ENCODE measurements around the gene CCDC54. TPM values are rescaled to one million over a fixed set of nuclear protein-coding genes. Genes with fewer than 3 reads are reported as not detected.

CCDC54 gene
- total RNA-seq, 1 donor from 2014 or later = not detected

GRCh38 chr3:107344722-107345121 is 32.5 kb upstream of the CCDC54 start:
- no peak overlapping the region for H3K27ac ChIP-seq
- H3K4me1 ChIP-seq = peaks cover 24% of the 10 kb centered on the region
- H3K36me3 ChIP-seq = no peaks in the 10 kb centered on the region
- H3K27me3 ChIP-seq = no peaks in the 10 kb centered on the region
- H3K9me3 ChIP-seq (ENCODE audit: low read depth) = no peaks in the 10 kb centered on the region
- H3K4me1 Mint-ChIP-seq = peaks cover 11% of the 10 kb centered on the region
- peak overlapping the region; percentile 22 for H2AFZ ChIP-seq (replicated peaks)
- H3K27ac Mint-ChIP-seq = no peak overlapping the region
- no peak overlapping the region for H3K9ac ChIP-seq
- no peak overlapping the region for H3K4me2 ChIP-seq
- H3K4me3 ChIP-seq = no peak overlapping the region
- no peaks in the 10 kb centered on the region for H3K36me3 Mint-ChIP-seq
- no peaks in the 10 kb centered on the region for H3K79me2 ChIP-seq (ENCODE audit: low read depth)
- H3F3A ChIP-seq (ENCODE audit: low read depth) = peaks cover 10% of the 10 kb centered on the region
- H3K9me3 Mint-ChIP-seq = no peaks in the 10 kb centered on the region
- TF ChIP-seq EZH2phosphoT487 (IDR thresholded peaks at IDR 0.05) (no peak), CTCF (IDR thresholded peaks at IDR 0.05) (no peak), EZH2 (IDR thresholded peaks at IDR 0.05) (no peak)
- H3K4me3 Mint-ChIP-seq = no peak overlapping the region
- no peak for DNase-seq (ENCODE audit: low spot score)
- H4K20me1 ChIP-seq (ENCODE audit: low read depth) = no peaks in the 10 kb centered on the region
- no peaks in the 10 kb centered on the region for H3K27me3 Mint-ChIP-seq (ENCODE audit: insufficient read depth, low read depth)

- Histone ChIP-seq H3K9me3 (ENCODE audit: low read depth) (no peaks in the 10 kb centered on the region), H3K4me2 (no peak overlapping the region), H3K27ac (no peak overlapping the region), H3K9ac (no peak overlapping the region), H3K4me1 (peaks cover 24% of the 10 kb centered on the region), H3K27me3 (no peaks in the 10 kb centered on the region), H3K36me3 (no peaks in the 10 kb centered on the region), H4K20me1 (ENCODE audit: low read depth) (no peaks in the 10 kb centered on the region), H3K4me3 (no peak overlapping the region), H3F3A (ENCODE audit: low read depth) (peaks cover 10% of the 10 kb centered on the region), H2AFZ (replicated peaks) (no peak overlapping the region), H3K79me2 (ENCODE audit: low read depth) (no peaks in the 10 kb centered on the region)
- H3K36me3 Mint-ChIP-seq = no peaks in the 10 kb centered on the region
- H3K27ac Mint-ChIP-seq = no peak overlapping the region
- TF ChIP-seq EZH2 (IDR thresholded peaks at IDR 0.05) = no peak
- TF ChIP-seq EZH2phosphoT487 (IDR thresholded peaks at IDR 0.05) = no peak
- no peak for TF ChIP-seq CTCF (IDR thresholded peaks at IDR 0.05)
- H3K27me3 Mint-ChIP-seq (ENCODE audit: insufficient read depth, low read depth) = no peaks in the 10 kb centered on the region
- H3K4me1 Mint-ChIP-seq = peaks cover 11% of the 10 kb centered on the region
- no peaks in the 10 kb centered on the region for H3K9me3 Mint-ChIP-seq
- peak; percentile 12 for DNase-seq (ENCODE audit: low spot score)
- no peak overlapping the region for H3K4me3 Mint-ChIP-seq
These were observed 31.3 kb upstream of the CCDC54 start for GRCh38 chr3:107345822-107346405.

- no peak overlapping the region for H3K27ac Mint-ChIP-seq
- Histone ChIP-seq H3K79me2 (ENCODE audit: low read depth) (no peaks in the 10 kb centered on the region), H3K27me3 (no peaks in the 10 kb centered on the region), H3K4me2 (no peak overlapping the region), H3K4me1 (peaks cover 19% of the 10 kb centered on the region), H3K9ac (no peak overlapping the region), H4K20me1 (ENCODE audit: low read depth) (no peaks in the 10 kb centered on the region), H2AFZ (replicated peaks) (peak overlapping the region; percentile 46), H3F3A (ENCODE audit: low read depth) (peaks cover 10% of the 10 kb centered on the region), H3K4me3 (no peak overlapping the region), H3K27ac (no peak overlapping the region), H3K36me3 (no peaks in the 10 kb centered on the region), H3K9me3 (ENCODE audit: low read depth) (no peaks in the 10 kb centered on the region)
- peaks cover 11% of the 10 kb centered on the region for H3K4me1 Mint-ChIP-seq
- no peak for TF ChIP-seq EZH2 (IDR thresholded peaks at IDR 0.05)
- no peak for TF ChIP-seq CTCF (IDR thresholded peaks at IDR 0.05)
- no peak for TF ChIP-seq EZH2phosphoT487 (IDR thresholded peaks at IDR 0.05)
- H3K36me3 Mint-ChIP-seq = no peaks in the 10 kb centered on the region
- H3K4me3 Mint-ChIP-seq = no peak overlapping the region
- no peaks in the 10 kb centered on the region for H3K27me3 Mint-ChIP-seq (ENCODE audit: insufficient read depth, low read depth)
- DNase-seq (ENCODE audit: low spot score) = no peak
- no peaks in the 10 kb centered on the region for H3K9me3 Mint-ChIP-seq
These were observed 30.7 kb upstream of the CCDC54 start for GRCh38 chr3:107346564-107346963.

All from neural progenitor cell (in vitro differentiated cells).